ACC112 (cell line): ENCODE results near the gene PROSER1.

Experiments
- H2AFZ ChIP-seq: fragments of 200-600 bp; sonication (generic); one replicate; pipeline ENCODE4 v1.6.0; 2017; ENCODE audit warnings: antibody characterized with exemption, low read length; ENCODE audit not compliant: unreplicated experiment
- H3K27ac ChIP-seq: fragments of 200-600 bp; sonication (generic); 2 replicates; pipeline ENCODE4 v1.5.1; 2014; ENCODE audit warnings: low read depth, mild to moderate bottlenecking, antibody characterized with exemption, low read length, moderate library complexity
- H3K27me3 ChIP-seq: fragments of 200-600 bp; sonication (generic); 2 replicates; pipeline ENCODE4 v1.6.1; 2014; ENCODE audit warnings: mild to moderate bottlenecking, antibody characterized with exemption, low read length, moderate library complexity, mixed read lengths; ENCODE audit not compliant: insufficient read depth
- H3K36me3 ChIP-seq: fragments of 200-600 bp; sonication (generic); 2 replicates; pipeline ENCODE4 v1.6.1; 2016; ENCODE audit warnings: mild to moderate bottlenecking, antibody characterized with exemption, low read length, moderate library complexity, mixed read lengths; ENCODE audit not compliant: insufficient read depth
- H3K4me1 ChIP-seq: fragments of 200-600 bp; sonication (generic); one replicate; pipeline ENCODE4 v1.6.1; 2016; ENCODE audit warnings: low read length, mixed read lengths; ENCODE audit not compliant: insufficient read depth, unreplicated experiment, control insufficient read depth
- H3K4me3 ChIP-seq: fragments of 200-600 bp; sonication (generic); 2 replicates; pipeline ENCODE4 v1.5.1; 2014; ENCODE audit warnings: mild to moderate bottlenecking, low read depth, low read length
- H3K79me2 ChIP-seq: fragments of 200-600 bp; sonication (generic); one replicate; pipeline ENCODE4 v1.6.0; 2016; ENCODE audit warnings: low read length; ENCODE audit not compliant: control insufficient read depth, unreplicated experiment, insufficient read depth

Gene PROSER1

DNA sequence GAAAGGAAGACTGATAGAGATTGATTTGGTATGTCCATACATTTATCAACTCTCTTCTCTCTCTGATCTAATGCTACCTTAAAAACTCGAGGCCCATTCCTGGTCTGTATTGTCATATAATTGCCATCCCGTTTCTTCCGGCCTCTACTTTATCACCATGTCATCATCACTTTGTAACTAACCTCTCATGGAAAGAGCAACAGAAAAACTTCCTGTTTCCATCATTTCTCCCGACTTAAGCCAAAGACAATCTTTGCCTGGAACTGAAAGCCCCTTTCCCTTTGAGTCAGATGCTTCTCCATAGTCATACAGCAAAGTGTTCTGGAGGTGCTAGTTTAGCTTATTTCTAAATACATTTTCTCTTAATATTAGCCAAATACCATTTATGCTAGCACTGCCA, 44.5 kb downstream of the PROSER1 start:
- H3K79me2 ChIP-seq: no peaks in the 10 kb centered on the region
- no peaks in the 10 kb centered on the region for H3K36me3 ChIP-seq
- H3K27ac ChIP-seq: no peak overlapping the region
- H2AFZ ChIP-seq: no peak overlapping the region
- no peaks in the 10 kb centered on the region for H3K27me3 ChIP-seq
- no peak overlapping the region for H3K4me3 ChIP-seq
- H3K4me1 ChIP-seq: no peaks in the 10 kb centered on the region

DNA sequence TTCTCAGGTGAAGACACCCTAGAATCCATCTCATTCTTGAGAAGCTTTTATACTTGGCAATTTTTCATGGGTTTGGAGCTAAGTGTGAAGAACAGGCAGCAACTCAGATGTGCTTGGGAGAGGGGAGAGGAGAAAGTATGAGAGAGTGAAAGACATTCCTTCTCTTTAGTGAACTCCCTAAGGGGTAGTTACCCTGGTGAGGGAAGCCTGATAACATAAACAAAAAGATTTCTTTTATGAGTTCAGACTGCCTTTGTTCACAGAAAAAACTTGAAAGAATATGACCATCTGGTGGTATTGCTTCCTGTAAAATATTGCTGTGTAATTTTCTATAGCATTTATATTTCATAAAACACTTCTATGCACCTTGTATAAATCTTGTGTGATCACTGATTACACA, 47.2 kb downstream of the PROSER1 start, which contains the start of gene STOML3:
Gene STOML3, minus strand, starts transcription at position 139 of the 400 bp plus-strand sequence. Its CDS starts 110 bp downstream, at position 29.
- Histone ChIP-seq H3K27me3 (peaks cover 4% of the 10 kb centered on the region; the same call in 1 of the 2 replicates), H3K4me1 (no peaks in the 10 kb centered on the region), H3K4me3 (no peak within 1 kb of the TSS), H2AFZ (peak within 1 kb of the TSS; percentile 18), H3K79me2 (no peaks in the 10 kb centered on the region), H3K36me3 (no peaks in the 10 kb centered on the region), H3K27ac (no peak within 1 kb of the TSS)

GRCh38 chr13:38981096-38981495, 56.8 kb downstream of the PROSER1 start:
- H3K36me3 ChIP-seq: no peaks in the 10 kb centered on the region
- H3K27me3 ChIP-seq: peaks cover 61% of the 10 kb centered on the region
- H3K27ac ChIP-seq: no peak overlapping the region
- H3K79me2 ChIP-seq: no peaks in the 10 kb centered on the region
- H3K4me1 ChIP-seq: no peaks in the 10 kb centered on the region
- H3K4me3 ChIP-seq: no peak overlapping the region
- H2AFZ ChIP-seq: no peak overlapping the region

GRCh38 chr13:38980750-38981078, 57.2 kb downstream of the PROSER1 start:
- Histone ChIP-seq H3K36me3 (no peaks in the 10 kb centered on the region), H3K4me3 (no peak overlapping the region), H3K27ac (no peak overlapping the region), H3K4me1 (no peaks in the 10 kb centered on the region), H3K27me3 (peaks cover 61% of the 10 kb centered on the region), H3K79me2 (no peaks in the 10 kb centered on the region), H2AFZ (no peak overlapping the region)

- Histone ChIP-seq H3K4me1 (no peaks in the 10 kb centered on the region), H3K79me2 (no peaks in the 10 kb centered on the region), H2AFZ (no peak overlapping the region), H3K27me3 (peaks cover 61% of the 10 kb centered on the region), H3K27ac (no peak overlapping the region), H3K4me3 (no peak overlapping the region), H3K36me3 (no peaks in the 10 kb centered on the region)
Measured at GRCh38 chr13:38979891-38980749, 57.8 kb downstream of the PROSER1 start.

DNA sequence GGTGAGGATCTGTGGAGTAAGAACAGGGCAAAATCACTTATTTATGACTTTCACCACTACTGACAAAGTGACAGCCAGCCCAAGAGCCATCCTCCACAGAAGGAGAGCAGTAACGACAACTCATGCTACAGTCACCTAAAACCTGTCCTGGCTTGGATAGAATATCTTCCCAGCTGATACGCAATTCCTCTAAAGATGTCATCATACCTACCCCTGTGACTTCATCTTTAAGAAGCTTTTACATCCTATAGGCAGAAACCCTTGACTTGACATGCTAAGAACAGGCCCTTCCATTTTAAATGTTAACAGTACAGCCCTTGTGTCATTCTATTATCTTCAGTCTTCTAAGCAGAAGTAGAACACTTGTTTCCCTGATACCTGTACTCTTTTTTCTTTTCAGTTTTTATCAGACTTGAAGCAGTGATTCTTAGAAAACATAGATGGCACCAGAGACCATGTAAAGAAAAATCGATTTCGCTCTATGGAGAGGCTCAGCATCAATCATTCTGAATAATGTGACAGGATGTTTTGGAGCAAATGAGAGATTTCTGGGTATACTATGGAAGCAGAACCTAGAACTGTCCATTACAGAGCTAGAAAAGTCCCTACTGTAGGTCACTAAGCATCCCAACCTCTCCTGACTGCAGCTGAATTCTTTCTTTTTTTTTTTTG, 67.4 kb downstream of the PROSER1 start:
- Histone ChIP-seq H3K79me2 (no peaks in the 10 kb centered on the region), H3K4me3 (no peak overlapping the region), H3K27me3 (peaks cover 57% of the 10 kb centered on the region), H3K36me3 (no peaks in the 10 kb centered on the region), H3K4me1 (no peaks in the 10 kb centered on the region), H3K27ac (no peak overlapping the region), H2AFZ (no peak overlapping the region)

DNA sequence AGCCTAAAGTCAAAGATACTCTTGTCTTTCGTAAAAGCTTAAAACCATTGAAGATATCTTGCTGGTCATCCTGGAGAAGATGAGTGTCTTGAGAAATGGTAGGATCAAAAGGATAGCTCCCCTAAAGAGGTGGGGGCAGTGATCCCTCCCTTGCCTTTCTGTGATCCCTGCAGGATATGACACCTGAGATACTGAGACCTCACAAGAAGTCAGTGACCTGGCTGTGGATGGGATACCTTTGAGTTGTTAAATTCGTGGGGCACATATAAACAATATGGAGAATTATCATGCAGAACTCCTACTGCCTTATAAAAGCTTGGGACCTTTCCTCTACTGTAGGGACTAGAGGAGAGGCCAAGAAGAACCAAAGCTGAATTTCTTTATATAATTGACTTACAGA, 68.7 kb downstream of the PROSER1 start:
- no peak overlapping the region for H3K27ac ChIP-seq
- H3K79me2 ChIP-seq: no peaks in the 10 kb centered on the region
- H3K36me3 ChIP-seq: no peaks in the 10 kb centered on the region
- H2AFZ ChIP-seq: no peak overlapping the region
- H3K4me3 ChIP-seq: no peak overlapping the region
- H3K4me1 ChIP-seq: no peaks in the 10 kb centered on the region
- peaks cover 66% of the 10 kb centered on the region for H3K27me3 ChIP-seq

DNA sequence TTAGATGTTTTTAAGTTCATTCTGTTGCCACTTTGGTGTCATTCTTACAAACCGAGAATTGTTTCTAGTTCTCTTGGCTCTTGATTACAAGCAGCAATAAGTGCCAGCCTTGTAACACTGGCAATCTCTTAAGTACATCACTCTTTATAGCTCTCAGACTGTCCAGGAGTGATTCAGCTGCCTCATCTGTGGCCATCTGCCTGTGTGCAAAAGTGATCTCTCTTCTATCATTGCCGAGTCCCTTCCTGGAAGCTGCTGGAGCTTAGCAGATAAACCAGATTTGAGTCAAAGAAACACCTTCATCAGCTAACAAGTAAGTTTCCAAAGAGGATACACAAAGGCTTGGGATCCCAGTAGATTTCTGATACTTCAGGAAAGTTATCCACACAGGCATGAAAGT, 70.4 kb downstream of the PROSER1 start:
- Histone ChIP-seq H3K27ac (no peak overlapping the region), H3K4me1 (no peaks in the 10 kb centered on the region), H3K36me3 (no peaks in the 10 kb centered on the region), H3K4me3 (no peak overlapping the region), H3K27me3 (peaks cover 58% of the 10 kb centered on the region), H3K79me2 (no peaks in the 10 kb centered on the region), H2AFZ (no peak overlapping the region)

GRCh38 chr13:38965281-38965680, 72.6 kb downstream of the PROSER1 start:
- H3K27ac ChIP-seq: no peak overlapping the region
- H3K4me3 ChIP-seq: no peak overlapping the region
- no peaks in the 10 kb centered on the region for H3K79me2 ChIP-seq
- no peaks in the 10 kb centered on the region for H3K4me1 ChIP-seq
- H3K36me3 ChIP-seq: no peaks in the 10 kb centered on the region
- H3K27me3 ChIP-seq: peaks cover 58% of the 10 kb centered on the region
- H2AFZ ChIP-seq: no peak overlapping the region

GRCh38 chr13:38960175-38960574, 77.7 kb downstream of the PROSER1 start:
- Histone ChIP-seq H3K27ac (no peak overlapping the region), H3K36me3 (no peaks in the 10 kb centered on the region), H3K27me3 (peaks cover 8% of the 10 kb centered on the region), H2AFZ (no peak overlapping the region), H3K4me1 (no peaks in the 10 kb centered on the region), H3K79me2 (no peaks in the 10 kb centered on the region), H3K4me3 (no peak overlapping the region)
